Trophoblast cell (in vitro differentiated cells and primary cell): ENCODE data around the gene RCBTB1.

Source experiments
- DNase-seq, 2 donors: peaks; one replicate each; pipeline ENCODE4 v3.0.0-alpha.2; 2016
- H2AFZ ChIP-seq: 2 replicates; pipeline ENCODE4 v1.6.1; 2013; ENCODE audit warnings: low read length, moderate library complexity, mild to moderate bottlenecking; ENCODE audit not compliant: insufficient read depth, poor library complexity
- H2AK5ac ChIP-seq: 2 replicates; pipeline ENCODE4 v1.6.1; 2013; ENCODE audit warnings: mild to moderate bottlenecking, low read length
- H2BK120ac ChIP-seq: 2 replicates; pipeline ENCODE4 v1.6.1; 2013; ENCODE audit warnings: low read length, mild to moderate bottlenecking, moderate library complexity; ENCODE audit not compliant: insufficient read depth, poor library complexity
- H2BK12ac ChIP-seq: 2 replicates; pipeline ENCODE4 v1.6.1; 2013; ENCODE audit warnings: mild to moderate bottlenecking, low read length, moderate library complexity
- H2BK5ac ChIP-seq: 2 replicates; pipeline ENCODE4 v1.6.1; 2013; ENCODE audit warnings: low read length, low read depth, moderate library complexity, mild to moderate bottlenecking; ENCODE audit not compliant: poor library complexity
- H3K14ac ChIP-seq: 2 replicates; pipeline ENCODE4 v1.6.1; 2013; ENCODE audit warnings: mild to moderate bottlenecking, low read length
- H3K18ac ChIP-seq: 2 replicates; pipeline ENCODE4 v1.6.1; 2013; ENCODE audit warnings: mild to moderate bottlenecking, low read length
- H3K23ac ChIP-seq: 2 replicates; pipeline ENCODE4 v1.6.1; 2013; ENCODE audit warnings: low read length
- H3K27ac ChIP-seq: 2 replicates; pipeline ENCODE4 v1.5.1; 2013; ENCODE audit warnings: low read depth, mild to moderate bottlenecking, inconsistent platforms, low read length, moderate library complexity
- H3K27me3 ChIP-seq: 2 replicates; pipeline ENCODE4 v1.6.1; 2013; ENCODE audit warnings: inconsistent platforms, mild to moderate bottlenecking, low read length, moderate library complexity; ENCODE audit not compliant: insufficient read depth
- H3K36me3 ChIP-seq, 2 experiments: 1 replicate in 1 of 2; 2 replicates in 1 of 2; pipeline ENCODE4 v1.6.1; 2013; ENCODE audit warnings: low read length in 2 of 2, mild to moderate bottlenecking in 2 of 2, moderate library complexity in 1 of 2; ENCODE audit not compliant: insufficient read depth in 2 of 2, control insufficient read depth in 1 of 2
- H3K4ac ChIP-seq: 2 replicates; pipeline ENCODE4 v1.6.1; 2013; ENCODE audit warnings: low read depth, mild to moderate bottlenecking, low read length, moderate library complexity
- H3K4me1 ChIP-seq, 2 experiments: 1 replicate in 1 of 2; 2 replicates in 1 of 2; pipeline ENCODE4 v1.6.1; 2013; ENCODE audit warnings: low read length in 2 of 2, mild to moderate bottlenecking in 2 of 2, moderate library complexity in 1 of 2; ENCODE audit not compliant: insufficient read depth in 2 of 2, control insufficient read depth in 1 of 2
- H3K4me2 ChIP-seq: 2 replicates; pipeline ENCODE4 v1.6.1; 2013; ENCODE audit warnings: inconsistent platforms, mild to moderate bottlenecking, low read length, moderate library complexity
- H3K4me3 ChIP-seq: 2 replicates; pipeline ENCODE4 v1.5.1; 2013; ENCODE audit warnings: mild to moderate bottlenecking, low read depth, low read length, inconsistent platforms
- H3K79me1 ChIP-seq: one replicate; pipeline ENCODE4 v1.6.1; 2013; ENCODE audit warnings: low read length
- H3K79me2 ChIP-seq: 2 replicates; pipeline ENCODE4 v1.6.1; 2013; ENCODE audit warnings: low read length, mild to moderate bottlenecking; ENCODE audit not compliant: control insufficient read depth, insufficient read depth, poor library complexity
- H3K9ac ChIP-seq: 2 replicates; pipeline ENCODE4 v1.6.1; 2013; ENCODE audit warnings: mild to moderate bottlenecking, low read length
- H3K9me3 ChIP-seq: 2 replicates; pipeline ENCODE4 v1.6.1; 2013; ENCODE audit warnings: low read depth, mild to moderate bottlenecking, control low read depth, inconsistent platforms, low read length; ENCODE audit not compliant: insufficient read depth
- H4K12ac ChIP-seq: 2 replicates; pipeline ENCODE4 v1.6.1; 2013; ENCODE audit warnings: low read depth, mild to moderate bottlenecking, low read length, moderate library complexity
- H4K8ac ChIP-seq: 2 replicates; pipeline ENCODE4 v1.6.1; 2013; ENCODE audit warnings: low read depth, mild to moderate bottlenecking, low read length, moderate library complexity
- H4K91ac ChIP-seq: one replicate; pipeline ENCODE4 v1.6.1; 2013; ENCODE audit warnings: low read depth, mild to moderate bottlenecking, low read length, moderate library complexity
- WGBS: extraction: QIAGEN DNeasy Blood & Tissue Kit; methylation state at CpG from one replicate; pipeline ENCODE4 v1.1.7; 2013; ENCODE audit warnings: missing lambda C conversion rate; ENCODE audit not compliant: insufficient read length, insufficient coverage; ENCODE audit errors: extremely low coverage; 5-methylcytosine and 5-hydroxymethylcytosine counted together

RCBTB1 gene

GRCh38 chr13:49502954-49503353 lies 82.4 kb downstream of the RCBTB1 start:
- Histone ChIP-seq H3K27ac (no peak overlapping the region), H3K27me3 (no peaks in the 10 kb centered on the region), H4K91ac (no peak overlapping the region), H3K4me3 (no peak overlapping the region), H3K4me1 (no peaks in the 10 kb centered on the region), H3K79me2 (no peaks in the 10 kb centered on the region), H3K14ac (no peak overlapping the region), H2BK5ac (no peak overlapping the region), H3K4ac (no peak overlapping the region), H3K18ac (no peak overlapping the region), H2BK12ac (no peak overlapping the region), H4K8ac (no peak overlapping the region), H3K36me3 (no peaks in the 10 kb centered on the region), H3K4me2 (no peak overlapping the region), H2AFZ (no peak overlapping the region), H2AK5ac (no peak overlapping the region), H4K12ac (no peak overlapping the region), H2BK120ac (no peak overlapping the region), H3K9me3 (no peaks in the 10 kb centered on the region), H3K79me1 (no peaks in the 10 kb centered on the region), H3K9ac (no peak overlapping the region), H3K23ac (no peak overlapping the region)
- no CpG with 5 or more reads among the region's 9 CpGs for WGBS
- DNase-seq = no peak

DNA sequence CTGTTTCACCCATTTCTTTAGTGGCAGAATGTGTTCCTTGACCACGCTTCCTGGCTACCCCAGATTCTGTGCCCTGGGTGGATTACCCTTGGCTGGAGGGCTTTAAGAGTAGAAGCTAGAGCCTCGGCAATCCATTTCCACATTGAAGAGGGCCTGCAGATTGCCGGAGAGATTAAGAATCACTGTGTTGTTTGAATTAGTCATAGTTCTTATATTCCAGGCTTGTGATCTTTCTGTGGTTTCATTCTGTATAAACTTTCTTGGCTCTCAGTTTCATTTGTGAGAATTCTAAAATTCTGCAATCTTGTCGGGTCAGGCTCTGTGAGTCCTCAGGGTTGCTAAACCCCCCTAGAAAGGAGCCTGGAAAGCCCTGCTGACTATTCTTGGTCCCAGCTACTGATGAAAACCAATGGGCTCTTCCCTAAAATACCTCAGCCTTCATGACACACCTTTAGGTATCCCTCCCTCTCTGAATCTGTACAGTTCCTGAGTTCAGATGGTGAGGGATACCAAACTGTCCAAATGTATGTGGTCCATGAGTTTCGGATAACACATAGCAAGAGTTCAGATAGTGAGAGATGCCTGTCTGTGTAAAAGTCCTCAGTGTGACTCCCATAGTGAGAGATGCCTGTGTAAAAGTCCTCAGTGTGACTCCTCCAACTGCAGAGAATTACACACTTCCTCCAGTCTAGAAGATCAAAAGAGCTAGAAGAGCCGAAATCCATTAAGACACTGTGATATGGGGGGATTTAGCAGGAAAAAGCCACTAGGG lies 85.3 kb downstream of the RCBTB1 start:
- no peak overlapping the region for H3K14ac ChIP-seq
- H3K27ac ChIP-seq = no peak overlapping the region
- no peak overlapping the region for H2BK12ac ChIP-seq
- no peak overlapping the region for H2BK120ac ChIP-seq
- no peak overlapping the region for H3K4me2 ChIP-seq
- peaks cover 9% of the 10 kb centered on the region for H3K79me1 ChIP-seq
- H3K9me3 ChIP-seq = peaks cover 3% of the 10 kb centered on the region
- no peak overlapping the region for H2BK5ac ChIP-seq
- WGBS = no CpG with 5 or more reads among the region's 6 CpGs
- H3K4me3 ChIP-seq = no peak overlapping the region
- H2AFZ ChIP-seq = no peak overlapping the region
- H4K12ac ChIP-seq = no peak overlapping the region
- no peak overlapping the region for H2AK5ac ChIP-seq
- H4K8ac ChIP-seq = no peak overlapping the region
- DNase-seq = peak in 1 of 2 donors; percentile 39
- no peak overlapping the region for H3K18ac ChIP-seq
- H4K91ac ChIP-seq = no peak overlapping the region
- H3K4me1 ChIP-seq = peaks cover 0 to 3% of the 10 kb centered on the region in 2 experiments
- H3K23ac ChIP-seq = no peak overlapping the region
- no peaks in the 10 kb centered on the region for H3K36me3 ChIP-seq
- H3K27me3 ChIP-seq = no peaks in the 10 kb centered on the region
- no peak overlapping the region for H3K4ac ChIP-seq
- peaks cover 1% of the 10 kb centered on the region for H3K79me2 ChIP-seq
- H3K9ac ChIP-seq = no peak overlapping the region

DNA sequence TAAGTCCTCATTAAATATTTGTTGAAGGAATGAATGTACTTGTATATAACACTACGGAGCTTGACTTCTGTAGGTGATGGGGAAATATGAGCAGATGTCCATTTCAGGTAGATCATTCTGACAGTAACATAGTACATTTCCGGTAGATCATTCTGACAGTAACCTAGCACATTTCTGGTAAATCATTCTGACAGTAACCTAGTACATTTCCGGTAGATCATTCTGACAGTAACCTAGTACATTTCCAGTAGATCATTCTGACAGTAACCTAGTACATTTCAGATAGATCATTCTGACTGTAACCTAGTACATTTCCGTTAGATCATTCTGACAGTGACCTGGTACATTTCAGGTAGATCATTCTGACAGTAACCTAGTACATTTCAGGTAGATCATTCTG lies 87.2 kb downstream of the RCBTB1 start:
- no peak overlapping the region for H3K4me3 ChIP-seq
- H3K9me3 ChIP-seq = peaks cover 3% of the 10 kb centered on the region
- no peak overlapping the region for H3K4me2 ChIP-seq
- H3K27ac ChIP-seq = no peak overlapping the region
- H2AK5ac ChIP-seq = no peak overlapping the region
- H3K23ac ChIP-seq = no peak overlapping the region
- H4K8ac ChIP-seq = no peak overlapping the region
- H3K79me1 ChIP-seq = peaks cover 9% of the 10 kb centered on the region
- H2BK120ac ChIP-seq = no peak overlapping the region
- peaks cover 1% of the 10 kb centered on the region for H3K79me2 ChIP-seq
- no peak overlapping the region for H3K18ac ChIP-seq
- no peak overlapping the region for H3K4ac ChIP-seq
- no peak for DNase-seq
- H2BK12ac ChIP-seq = no peak overlapping the region
- no peaks in the 10 kb centered on the region for H3K27me3 ChIP-seq
- H3K4me1 ChIP-seq = peaks cover 0 to 3% of the 10 kb centered on the region in 2 experiments
- H2BK5ac ChIP-seq = no peak overlapping the region
- H4K12ac ChIP-seq = no peak overlapping the region
- no peaks in the 10 kb centered on the region for H3K36me3 ChIP-seq
- H2AFZ ChIP-seq = no peak overlapping the region
- no peak overlapping the region for H3K9ac ChIP-seq
- no peak overlapping the region for H4K91ac ChIP-seq
- H3K14ac ChIP-seq = no peak overlapping the region
- WGBS = no CpG with 5 or more reads among the region's 4 CpGs

- H2AFZ ChIP-seq = no peak overlapping the region
- no peak overlapping the region for H3K23ac ChIP-seq
- H4K12ac ChIP-seq = no peak overlapping the region
- H3K36me3 ChIP-seq = no peaks in the 10 kb centered on the region
- H2BK12ac ChIP-seq = no peak overlapping the region
- H3K4ac ChIP-seq = no peak overlapping the region
- no peak overlapping the region for H3K4me2 ChIP-seq
- H3K14ac ChIP-seq = no peak overlapping the region
- peaks cover 0 to 3% of the 10 kb centered on the region in 2 experiments for H3K4me1 ChIP-seq
- H3K27ac ChIP-seq = no peak overlapping the region
- no peak overlapping the region for H2AK5ac ChIP-seq
- no peak overlapping the region for H3K18ac ChIP-seq
- no peak overlapping the region for H4K8ac ChIP-seq
- peak; percentile 26 to 61 for DNase-seq
- peaks cover 9% of the 10 kb centered on the region for H3K79me1 ChIP-seq
- no CpG with 5 or more reads among the region's 5 CpGs for WGBS
- H4K91ac ChIP-seq = no peak overlapping the region
- no peaks in the 10 kb centered on the region for H3K27me3 ChIP-seq
- no peak overlapping the region for H3K4me3 ChIP-seq
- H2BK5ac ChIP-seq = no peak overlapping the region
- H3K9me3 ChIP-seq = peaks cover 3% of the 10 kb centered on the region
- no peak overlapping the region for H2BK120ac ChIP-seq
- H3K9ac ChIP-seq = no peak overlapping the region
- peaks cover 1% of the 10 kb centered on the region for H3K79me2 ChIP-seq
Observed at GRCh38 chr13:49497272-49497671, 88.1 kb downstream of the RCBTB1 start.
